ENCODE results near the gene CNPY3. TPM values are rescaled to one million over a fixed set of nuclear protein-coding genes. Genes with fewer than 3 reads are reported as not detected.

The CNPY3 gene
- total RNA-seq, 1 donor from 2014 or later, result 61.3 TPM

- no peak overlapping the region for H3K4me3 Mint-ChIP-seq
- no peaks in the 10 kb centered on the region for H3K27me3 Mint-ChIP-seq (ENCODE audit: low read depth)
- no peak for DNase-seq (ENCODE audit: low read depth, low spot score)
- no peak overlapping the region for H3K27ac Mint-ChIP-seq (ENCODE audit: unreplicated experiment)
- H3K36me3 Mint-ChIP-seq (ENCODE audit: low read depth), result no peaks in the 10 kb centered on the region
- TF ChIP-seq CTCF (conservative IDR thresholded peaks at IDR 0.05), result no peak
- peaks cover 5% of the 10 kb centered on the region for H3K4me1 Mint-ChIP-seq
- H3K9me3 Mint-ChIP-seq, result no peaks in the 10 kb centered on the region
These were observed 5.6 kb upstream of the CNPY3 start for GRCh38 chr6:42923666-42924065.

- no peaks in the 10 kb centered on the region for H3K27me3 Mint-ChIP-seq (ENCODE audit: low read depth)
- no peak for TF ChIP-seq CTCF (conservative IDR thresholded peaks at IDR 0.05)
- DNase-seq (ENCODE audit: low read depth, low spot score), result no peak
- no peaks in the 10 kb centered on the region for H3K36me3 Mint-ChIP-seq (ENCODE audit: low read depth)
- H3K4me3 Mint-ChIP-seq, result peak overlapping the region; percentile 20
- H3K4me1 Mint-ChIP-seq, result peaks cover 18% of the 10 kb centered on the region
- H3K27ac Mint-ChIP-seq (ENCODE audit: unreplicated experiment), result no peak overlapping the region
- no peaks in the 10 kb centered on the region for H3K9me3 Mint-ChIP-seq
These were observed 3.9 kb upstream of the CNPY3 start for GRCh38 chr6:42925248-42925857.

GRCh38 chr6:42929821-42930360, 611 bp downstream of the CNPY3 start:
- no peak for DNase-seq (ENCODE audit: low read depth, low spot score)
- Mint-ChIP-seq H3K4me3 (peak overlapping the region; percentile 100), H3K27ac (ENCODE audit: unreplicated experiment) (peak overlapping the region; percentile 99), H3K9me3 (no peaks in the 10 kb centered on the region), H3K36me3 (ENCODE audit: low read depth) (no peaks in the 10 kb centered on the region), H3K27me3 (ENCODE audit: low read depth) (no peaks in the 10 kb centered on the region), H3K4me1 (peaks cover 42% of the 10 kb centered on the region)
- TF ChIP-seq CTCF (conservative IDR thresholded peaks at IDR 0.05), result no peak

GRCh38 chr6:42932412-42932811, 3.1 kb downstream of the CNPY3 start:
- H3K4me3 Mint-ChIP-seq, result peak overlapping the region; percentile 83

GRCh38 chr6:42933205-42933604, 3.9 kb downstream of the CNPY3 start:
- no peaks in the 10 kb centered on the region for H3K27me3 Mint-ChIP-seq (ENCODE audit: low read depth)
- no peak for DNase-seq (ENCODE audit: low read depth, low spot score)
- peak overlapping the region; percentile 8 for H3K4me3 Mint-ChIP-seq
- peaks cover 3% of the 10 kb centered on the region for H3K36me3 Mint-ChIP-seq (ENCODE audit: low read depth)
- H3K9me3 Mint-ChIP-seq, result no peaks in the 10 kb centered on the region
- no peak for TF ChIP-seq CTCF (conservative IDR thresholded peaks at IDR 0.05)
- H3K27ac Mint-ChIP-seq (ENCODE audit: unreplicated experiment), result no peak overlapping the region
- peaks cover 42% of the 10 kb centered on the region for H3K4me1 Mint-ChIP-seq

More at GRCh38 chr6:42932412-42932811, 3.1 kb downstream of the CNPY3 start:
- peak overlapping the region; percentile 23 for H3K27ac Mint-ChIP-seq (ENCODE audit: unreplicated experiment)
- H3K27me3 Mint-ChIP-seq (ENCODE audit: low read depth), result no peaks in the 10 kb centered on the region
- no peaks in the 10 kb centered on the region for H3K9me3 Mint-ChIP-seq
- H3K4me1 Mint-ChIP-seq, result peaks cover 42% of the 10 kb centered on the region
- no peak for DNase-seq (ENCODE audit: low read depth, low spot score)
- TF ChIP-seq CTCF (conservative IDR thresholded peaks at IDR 0.05), result no peak
- no peaks in the 10 kb centered on the region for H3K36me3 Mint-ChIP-seq (ENCODE audit: low read depth)
